HG03060 (cell line): ENCODE results near the gene SIKE1.
A peak's percentile ranks its signal among the peaks of the same experiment; 100 is the strongest.
"Not testable (repeated sequence)": the region's sequence is repeated elsewhere in the genome, so short reads cannot be mapped to it uniquely, and the experiment has no call there.

Experiments
- ATAC-seq: cut with Tn5 transposase; IDR thresholded peaks from one replicate; pipeline ENCODE4 v1.9.1; 2021; ENCODE audit warnings: low read depth, moderate number of reproducible peaks; ENCODE audit not compliant: unreplicated experiment

The SIKE1 gene

DNA sequence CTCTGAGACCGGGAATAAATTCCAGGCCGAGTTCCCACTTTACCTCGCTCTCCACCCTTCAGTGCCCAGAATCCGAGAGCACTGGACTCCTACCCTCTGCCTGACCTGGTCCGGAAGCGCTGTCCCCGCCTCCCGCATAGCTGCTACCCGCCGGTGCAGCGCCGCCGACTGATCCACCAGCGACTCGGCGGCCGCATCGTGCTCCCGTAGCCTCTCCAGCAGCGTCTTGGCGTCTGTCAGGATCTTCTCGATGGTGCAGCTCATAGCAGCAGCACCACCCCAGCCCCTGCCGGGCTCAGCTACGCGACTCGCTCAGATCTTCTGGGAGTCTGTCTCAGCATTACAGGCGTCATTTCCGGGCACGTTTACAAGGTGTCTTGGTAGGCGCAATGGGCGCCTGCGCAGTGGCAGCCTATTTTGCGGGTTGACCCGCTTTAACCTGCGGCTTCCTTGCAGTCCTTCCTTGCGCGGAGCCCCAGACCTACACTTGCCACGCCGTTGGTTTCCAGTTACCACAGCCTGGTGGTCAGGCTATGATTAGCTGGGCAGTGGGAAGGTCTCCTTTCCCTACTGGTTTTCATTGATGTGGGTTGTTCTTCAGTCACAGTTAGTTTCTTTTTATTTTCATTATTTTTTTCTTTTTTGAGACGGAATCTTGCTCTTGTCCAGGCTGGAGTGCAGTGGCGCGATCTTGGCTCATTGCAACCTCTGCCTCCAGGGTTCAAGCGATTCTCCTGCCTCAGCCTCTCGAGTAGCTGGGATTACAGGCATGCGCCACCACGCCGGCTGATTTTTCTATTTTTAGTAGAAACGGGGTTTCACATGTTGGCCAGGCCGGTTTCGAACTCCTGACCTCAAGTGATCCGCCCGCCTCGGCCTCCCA, at the start of gene SIKE1:
TSS of gene SIKE1 (minus strand) at position 342 of the 883 bp plus-strand sequence. CDS start at position 264, 78 bp downstream.
- peak; percentile 99 for ATAC-seq

DNA sequence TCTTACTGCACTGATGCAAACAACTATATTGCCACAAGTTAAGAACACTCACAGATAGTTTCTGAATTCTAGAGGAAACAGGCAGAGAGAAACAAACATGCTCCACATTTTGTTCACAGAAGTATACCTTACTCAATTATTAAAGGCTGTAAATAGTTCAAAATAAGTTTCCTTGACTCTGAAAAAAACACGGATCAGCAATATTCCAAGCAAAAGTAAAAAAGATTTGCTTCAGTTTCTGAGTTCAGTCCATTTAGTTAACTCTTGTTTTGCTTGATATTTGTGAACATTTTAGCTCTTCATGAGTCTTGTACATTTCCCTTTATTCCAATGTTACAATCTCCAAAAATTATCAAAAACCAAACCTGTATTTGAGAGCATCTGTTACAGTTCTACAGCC, 49.6 kb upstream of the SIKE1 start:
- not testable (repeated sequence) for ATAC-seq

DNA sequence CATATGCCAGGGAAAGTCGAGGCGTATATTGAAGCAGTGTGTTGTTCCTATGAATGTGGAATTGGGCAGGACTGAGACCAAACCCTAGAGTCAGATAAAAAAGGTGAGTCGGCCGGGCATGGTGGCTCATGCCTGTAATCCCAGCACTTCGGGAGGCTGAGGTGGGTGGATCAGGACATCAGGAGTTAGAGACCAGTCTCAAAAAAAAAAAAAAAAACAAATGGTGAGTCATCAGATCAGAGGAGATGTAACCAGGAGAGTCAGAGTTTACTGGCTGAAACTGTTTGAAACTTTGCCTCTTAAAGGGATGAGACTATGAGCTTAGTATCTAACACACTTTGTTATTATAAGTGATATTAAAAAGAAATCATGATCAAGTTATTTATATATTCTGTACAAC, 47.8 kb upstream of the SIKE1 start:
- ATAC-seq, result no peak

DNA sequence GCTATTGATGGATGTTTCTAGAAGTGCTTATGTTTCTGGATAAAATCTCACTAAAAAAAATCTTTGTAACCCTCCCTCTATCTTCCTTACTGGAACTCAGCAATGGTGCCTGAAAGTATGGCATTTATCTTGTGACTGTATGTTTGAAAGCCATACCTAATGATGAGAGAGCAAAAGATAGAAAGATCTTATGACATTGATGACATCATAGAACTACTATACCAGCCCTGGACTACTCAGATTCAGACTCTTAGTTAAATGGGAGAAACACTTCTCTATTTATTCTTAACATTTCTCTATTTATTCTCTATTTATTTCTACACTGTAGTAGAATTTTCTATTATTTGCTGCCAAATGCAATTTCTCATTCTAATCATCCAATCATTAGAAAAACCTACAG, 41.5 kb upstream of the SIKE1 start:
- no peak for ATAC-seq

DNA sequence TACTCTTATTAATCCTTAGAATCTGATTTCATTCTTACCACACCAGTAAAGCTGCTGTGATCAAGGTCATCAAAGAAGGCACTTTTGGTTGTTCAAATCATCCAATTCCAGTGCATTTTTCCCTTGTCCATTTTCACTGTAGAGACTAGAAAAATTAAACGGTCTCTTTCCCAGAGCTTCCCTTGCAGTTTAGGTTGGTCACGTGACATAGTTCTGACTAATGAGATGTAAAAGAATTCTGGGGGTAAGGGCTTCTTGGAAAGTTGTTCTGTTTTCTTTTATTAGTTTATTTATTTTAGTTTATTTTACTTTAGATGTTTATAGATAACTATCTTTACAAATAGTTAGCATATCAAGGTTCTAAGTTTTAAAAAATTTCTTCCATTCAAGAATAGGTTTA, 39.9 kb upstream of the SIKE1 start:
- no peak for ATAC-seq

DNA sequence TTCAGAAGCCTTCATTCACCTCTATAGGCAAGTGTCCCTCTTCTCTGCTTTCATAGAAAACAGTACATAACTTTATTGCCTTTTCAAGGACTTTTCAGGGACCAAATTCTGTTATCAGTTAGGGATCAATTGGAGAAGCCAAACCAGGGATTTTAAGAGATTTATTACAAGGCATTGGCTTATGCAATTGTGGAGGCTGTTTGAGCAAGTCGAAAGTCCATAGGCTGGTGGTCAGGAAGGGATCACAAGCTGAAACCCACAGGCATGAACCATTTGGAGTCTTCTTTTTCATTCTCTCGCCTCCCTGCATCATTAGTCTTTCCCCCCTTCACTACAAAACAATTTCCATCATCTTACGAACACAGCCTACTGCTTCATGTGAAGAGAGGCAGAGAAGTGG, 39.4 kb upstream of the SIKE1 start:
- ATAC-seq, result no peak

DNA sequence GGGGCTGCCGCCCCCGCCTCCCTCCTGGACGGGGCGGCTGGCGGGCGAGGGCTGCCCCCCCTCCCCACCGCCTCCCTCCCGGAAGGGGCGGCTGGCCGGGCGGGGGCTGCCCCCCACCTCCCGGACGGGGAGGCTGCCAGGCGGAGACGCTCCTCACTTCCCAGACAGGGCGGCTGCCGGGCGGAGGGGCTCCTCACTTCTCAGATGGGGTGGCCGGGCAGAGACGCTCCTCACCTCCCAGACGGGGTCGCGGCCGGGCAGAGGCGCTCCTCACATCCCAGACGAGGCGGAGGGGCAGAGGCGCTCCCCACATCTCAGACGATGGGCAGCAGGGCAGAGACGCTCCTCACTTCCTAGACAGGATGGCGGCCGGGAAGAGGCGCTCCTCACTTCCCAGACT, 24.0 kb upstream of the SIKE1 start:
- not testable (repeated sequence) for ATAC-seq

DNA sequence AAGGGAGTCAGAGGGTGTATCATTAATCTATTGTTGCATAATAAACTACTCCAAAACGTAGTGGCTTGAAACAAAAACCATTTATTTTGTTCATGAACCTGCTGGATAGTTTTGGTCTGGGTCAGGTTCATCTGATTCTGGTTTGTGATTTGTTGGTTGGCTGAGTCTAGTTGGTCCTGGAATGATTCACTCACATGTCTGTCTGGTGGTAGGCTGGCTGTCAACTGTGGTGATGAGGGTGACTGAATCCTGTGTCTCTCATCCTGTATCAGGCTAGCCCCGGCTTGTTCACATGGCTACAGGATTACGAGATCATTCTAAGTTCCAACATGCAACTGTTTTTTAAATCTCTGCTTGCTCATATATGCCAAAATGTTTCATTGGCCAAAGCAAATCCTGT, 22.5 kb upstream of the SIKE1 start:
- no peak for ATAC-seq

DNA sequence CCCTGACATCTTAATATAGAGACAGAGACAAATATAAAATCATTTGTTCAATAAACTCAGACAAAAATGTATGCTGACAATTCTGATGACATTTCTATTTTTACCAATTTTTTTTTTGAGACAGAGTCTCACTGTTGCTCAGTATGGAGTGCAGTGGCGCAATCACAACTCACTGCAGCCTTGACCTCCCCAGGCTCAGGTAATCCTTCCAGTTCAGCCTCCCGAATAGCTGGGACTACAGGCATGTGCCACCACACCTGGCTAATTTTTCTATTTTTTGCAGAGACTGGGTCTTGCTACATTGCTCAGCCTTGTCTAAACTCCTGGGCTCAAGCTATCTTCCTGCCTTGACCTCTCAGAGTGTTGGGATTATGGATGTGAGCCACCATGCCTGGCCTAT, 13.6 kb upstream of the SIKE1 start:
- ATAC-seq, result no peak

DNA sequence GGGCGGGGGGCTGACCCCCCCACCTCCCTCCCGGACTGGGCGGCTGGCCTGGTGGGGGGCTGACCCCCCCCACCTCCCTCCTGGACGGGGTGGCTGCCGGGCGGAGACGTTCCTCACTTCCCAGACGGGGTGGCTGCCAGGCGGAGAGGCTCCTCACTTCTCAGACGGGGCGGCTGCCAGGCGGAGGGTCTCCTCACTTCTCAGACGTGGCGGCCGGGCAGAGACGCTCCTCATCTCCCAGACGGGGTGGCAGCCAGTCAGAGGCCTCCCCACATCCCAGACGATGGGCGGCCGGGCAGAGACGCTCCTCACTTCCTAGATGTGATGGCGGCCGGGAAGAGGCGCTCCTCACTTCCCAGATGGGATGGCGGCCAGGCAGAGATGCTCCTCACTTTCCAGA, 10.1 kb upstream of the SIKE1 start:
- ATAC-seq, result not testable (repeated sequence)

DNA sequence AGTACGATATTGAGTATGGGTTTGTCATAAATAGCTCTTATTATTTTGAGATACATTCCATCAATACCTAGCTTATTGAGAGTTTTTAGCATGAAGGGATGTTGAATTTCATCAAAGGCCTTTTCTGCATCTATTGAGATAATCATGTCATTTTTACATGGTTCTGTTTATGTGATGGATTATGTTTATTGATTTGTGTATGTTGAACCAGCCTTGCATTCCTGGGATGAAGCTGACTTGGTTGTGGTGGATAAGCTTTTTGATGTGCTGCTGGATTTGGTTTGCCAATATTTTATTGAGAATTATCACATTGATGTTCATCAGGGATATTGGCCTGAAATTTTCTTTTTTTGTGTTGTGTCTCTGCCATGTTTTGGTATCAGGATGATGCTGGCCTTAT, 6.0 kb upstream of the SIKE1 start:
- not testable (repeated sequence) for ATAC-seq

DNA sequence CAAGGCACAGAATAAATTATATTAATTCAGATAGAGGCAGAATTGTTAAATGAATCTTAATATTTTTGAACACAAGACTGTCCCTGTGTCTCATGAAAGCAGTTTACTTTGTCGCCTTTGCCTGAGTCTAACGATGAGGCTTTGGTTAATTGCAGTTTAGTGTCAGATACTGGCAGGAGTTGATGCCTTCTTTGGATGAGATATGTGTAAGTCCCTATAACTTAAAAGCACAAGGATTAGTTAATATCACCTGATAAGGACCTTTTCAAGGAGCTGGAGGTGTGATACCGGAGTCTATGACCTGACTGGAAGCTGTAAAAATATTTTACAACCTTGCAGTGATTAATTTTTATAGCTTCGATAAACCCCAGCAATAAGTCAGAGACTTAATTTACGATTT, 2.0 kb upstream of the SIKE1 start:
- ATAC-seq, result no peak

DNA sequence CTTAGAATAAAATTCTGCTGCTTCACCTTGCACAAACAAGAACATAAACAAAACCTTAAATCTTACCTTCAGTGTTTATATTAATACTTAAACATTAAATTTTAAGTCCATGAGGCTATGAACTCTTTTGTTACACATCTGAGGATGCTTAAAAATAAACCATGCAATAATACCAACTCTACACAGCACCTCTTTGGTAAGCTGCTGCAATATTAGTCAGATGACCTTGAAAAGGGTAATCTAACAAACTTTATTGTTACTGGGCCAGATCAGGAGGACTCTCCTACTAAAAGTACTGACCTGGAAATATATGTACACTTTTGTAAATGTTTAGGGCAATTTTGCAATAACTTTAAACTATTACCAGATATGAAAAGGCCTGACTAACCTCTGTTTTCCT, 763 bp downstream of the SIKE1 start:
- no peak for ATAC-seq

DNA sequence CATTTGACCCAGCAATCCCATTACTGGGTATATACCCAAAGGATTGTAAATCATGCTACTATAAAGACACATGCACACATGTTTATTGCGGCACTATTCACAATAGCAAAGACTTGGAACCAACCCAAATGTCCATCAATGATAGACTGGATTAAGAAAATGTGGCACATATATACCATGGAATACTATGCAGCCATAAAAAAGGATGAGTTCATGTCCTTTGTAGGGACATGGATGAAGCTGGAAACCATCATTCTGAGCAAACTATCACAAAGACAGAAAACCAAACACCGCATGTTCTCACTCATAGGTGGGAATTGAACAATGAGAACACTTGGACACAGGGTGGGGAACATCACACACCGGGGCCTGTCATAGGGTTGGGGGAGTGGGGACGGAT, 3.8 kb downstream of the SIKE1 start:
- not testable (repeated sequence) for ATAC-seq

DNA sequence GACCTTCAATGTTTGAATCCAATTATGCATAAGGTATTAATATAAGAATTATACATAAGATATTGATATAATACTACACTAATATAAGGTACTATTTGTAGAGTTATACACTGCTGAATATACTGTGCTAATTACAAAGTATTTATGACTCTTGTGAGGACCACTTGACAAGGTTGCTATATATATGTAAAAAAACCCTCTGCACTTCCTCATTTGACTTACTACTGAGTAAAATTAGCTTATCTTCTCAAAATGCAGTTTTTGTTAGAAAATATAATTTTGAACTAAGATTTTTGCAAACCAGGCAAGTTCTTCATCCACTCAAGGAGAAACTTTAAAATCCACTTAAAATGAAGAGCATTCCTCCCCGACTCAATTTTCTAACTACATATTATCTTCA, 8.5 kb downstream of the SIKE1 start:
- ATAC-seq, result no peak

DNA sequence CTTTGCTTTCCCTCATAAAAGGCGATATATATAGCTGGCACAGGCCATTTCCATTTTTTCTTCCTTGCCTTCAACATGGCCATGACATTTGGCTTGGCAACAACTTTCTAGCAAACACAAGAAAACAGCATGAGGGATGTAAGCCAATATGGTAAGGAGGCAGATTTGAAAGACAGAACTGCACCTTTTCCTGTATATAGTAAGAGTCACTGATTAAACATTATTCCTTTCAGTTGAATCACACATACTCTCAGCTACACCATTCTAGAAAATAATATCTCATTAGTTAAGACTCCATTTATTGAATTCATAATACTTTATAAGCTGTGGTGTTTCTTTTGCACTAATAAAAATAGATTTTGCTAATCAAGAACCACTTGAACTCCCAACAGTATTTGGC, 9.5 kb downstream of the SIKE1 start:
- ATAC-seq, result no peak

DNA sequence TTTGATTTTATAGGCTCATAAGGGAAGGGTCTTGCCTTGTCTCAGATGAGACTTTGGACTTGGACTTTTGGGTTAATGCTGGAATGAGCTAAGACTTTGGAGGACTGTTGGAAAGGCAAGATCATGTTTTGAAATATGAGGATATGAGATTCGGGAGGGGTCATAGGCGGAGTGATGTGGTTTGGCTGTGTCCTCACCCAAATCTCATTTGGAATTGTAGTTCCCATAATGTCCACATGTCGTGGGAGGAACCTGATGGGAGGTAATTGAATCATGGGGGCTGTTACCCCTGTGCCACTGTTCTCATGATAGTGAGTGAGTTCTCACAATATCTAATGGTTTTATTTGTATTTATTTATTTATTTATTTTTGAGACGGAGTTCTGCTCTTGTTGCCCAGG, 15.8 kb downstream of the SIKE1 start:
- no peak for ATAC-seq

DNA sequence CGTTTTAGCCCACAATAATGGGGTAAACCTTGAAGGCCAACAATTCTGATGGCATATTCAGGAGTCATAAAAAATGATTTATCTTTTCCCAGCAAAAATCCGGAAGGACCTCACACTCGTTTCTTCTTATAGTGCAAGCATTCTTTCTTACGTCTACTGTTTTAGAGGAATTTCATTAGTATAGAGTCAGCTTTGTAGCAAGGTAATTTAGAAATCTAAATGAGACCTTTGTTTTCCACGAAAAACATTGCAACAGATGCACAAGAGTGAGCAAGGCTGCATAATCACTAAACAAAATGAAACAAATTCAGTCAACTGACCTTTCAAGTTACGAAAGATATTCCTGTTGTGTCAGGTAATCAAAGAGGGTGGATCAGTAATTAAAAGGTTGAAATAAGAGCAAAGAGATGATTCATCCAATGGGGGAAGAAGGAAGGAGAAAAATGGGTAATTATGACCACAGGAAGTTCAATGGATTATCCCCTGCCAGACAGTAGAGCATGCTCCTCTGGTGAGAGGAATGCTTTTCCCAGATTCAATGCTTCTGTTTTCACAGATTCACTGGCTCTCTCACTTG, 22.1 kb downstream of the SIKE1 start:
- no peak for ATAC-seq

DNA sequence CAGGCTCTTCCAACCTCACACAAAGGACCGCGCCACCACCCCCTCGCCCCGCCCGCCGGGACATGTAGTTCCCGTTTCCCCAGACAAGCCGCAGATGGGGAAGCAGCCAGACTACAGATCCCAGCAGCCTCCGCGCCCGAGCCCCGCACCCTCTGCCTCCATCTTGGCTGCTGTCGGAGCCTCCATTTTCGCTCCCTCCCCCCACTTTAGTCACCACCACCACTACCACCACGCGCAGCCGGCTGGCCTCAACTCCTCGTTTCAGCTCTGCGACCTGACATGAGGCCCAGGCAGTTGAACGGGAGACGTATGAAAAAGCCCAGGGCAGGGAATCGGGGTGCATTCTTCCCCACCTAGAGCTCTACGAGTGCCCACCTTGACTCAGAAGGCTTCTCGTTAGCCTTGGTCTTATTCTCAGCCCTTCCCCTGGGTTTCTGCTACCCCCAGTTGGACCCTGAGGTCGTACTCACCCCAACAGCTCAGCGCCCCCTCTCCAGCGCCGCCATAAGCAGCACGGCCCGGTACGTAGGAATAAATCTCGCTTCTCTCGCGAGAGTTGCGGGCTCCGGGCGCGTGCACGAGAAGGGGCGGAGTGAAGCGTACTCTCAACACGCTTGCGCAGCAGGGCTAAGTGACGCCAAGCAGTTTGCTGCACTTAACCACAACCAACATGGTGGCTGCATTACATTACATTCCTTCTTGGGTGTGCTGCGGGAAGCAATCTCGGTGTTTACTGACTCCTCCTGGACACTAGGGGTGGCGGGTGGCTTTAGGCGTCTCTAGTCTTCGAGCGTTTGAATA, 22.8 kb downstream of the SIKE1 start, which contains the start of gene CSDE1:
TSS of gene CSDE1 (minus strand) at position 530 of the 801 bp plus-strand sequence. CDS start 18,094 bp downstream, outside the sequence.
- peak; percentile 69 for ATAC-seq

DNA sequence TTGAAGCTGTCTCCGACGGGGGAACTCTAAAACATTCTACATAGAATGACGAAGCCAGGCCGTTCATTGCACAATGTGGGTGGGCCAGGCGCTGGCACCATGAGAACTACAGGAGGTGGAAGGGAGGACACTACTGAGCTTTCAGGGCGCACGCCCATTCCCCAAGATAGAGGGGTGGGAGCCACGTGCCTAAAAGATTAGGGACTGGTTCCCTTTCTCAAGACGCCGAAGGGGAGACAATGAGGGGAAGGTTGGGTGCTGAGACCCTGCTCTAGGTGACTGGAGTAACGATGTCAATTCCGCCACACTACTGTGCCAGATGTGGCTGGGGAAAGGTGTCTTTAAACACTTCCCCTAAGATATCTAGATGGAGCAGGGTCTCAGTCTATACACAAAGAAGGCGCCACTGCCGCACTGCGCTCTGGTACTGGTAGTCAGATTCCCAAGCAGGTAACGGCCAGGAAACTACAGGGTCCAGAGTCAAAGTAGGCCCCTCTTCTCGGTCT, 23.5 kb downstream of the SIKE1 start:
- ATAC-seq, result no peak
